NCI-H2107 (cell line): ENCODE measurements around the gene DDX51.
A peak's percentile ranks its signal among the peaks of the same experiment; 100 is the strongest.
"Not testable (repeated sequence)": the region's sequence is repeated elsewhere in the genome, so short reads cannot be mapped to it uniquely, and the experiment has no call there.

Experiments used
- DNase-seq: peaks from one replicate; lab custom pipeline; 2025; lab: John Stamatoyannopoulos, UW

DDX51 gene

DNA sequence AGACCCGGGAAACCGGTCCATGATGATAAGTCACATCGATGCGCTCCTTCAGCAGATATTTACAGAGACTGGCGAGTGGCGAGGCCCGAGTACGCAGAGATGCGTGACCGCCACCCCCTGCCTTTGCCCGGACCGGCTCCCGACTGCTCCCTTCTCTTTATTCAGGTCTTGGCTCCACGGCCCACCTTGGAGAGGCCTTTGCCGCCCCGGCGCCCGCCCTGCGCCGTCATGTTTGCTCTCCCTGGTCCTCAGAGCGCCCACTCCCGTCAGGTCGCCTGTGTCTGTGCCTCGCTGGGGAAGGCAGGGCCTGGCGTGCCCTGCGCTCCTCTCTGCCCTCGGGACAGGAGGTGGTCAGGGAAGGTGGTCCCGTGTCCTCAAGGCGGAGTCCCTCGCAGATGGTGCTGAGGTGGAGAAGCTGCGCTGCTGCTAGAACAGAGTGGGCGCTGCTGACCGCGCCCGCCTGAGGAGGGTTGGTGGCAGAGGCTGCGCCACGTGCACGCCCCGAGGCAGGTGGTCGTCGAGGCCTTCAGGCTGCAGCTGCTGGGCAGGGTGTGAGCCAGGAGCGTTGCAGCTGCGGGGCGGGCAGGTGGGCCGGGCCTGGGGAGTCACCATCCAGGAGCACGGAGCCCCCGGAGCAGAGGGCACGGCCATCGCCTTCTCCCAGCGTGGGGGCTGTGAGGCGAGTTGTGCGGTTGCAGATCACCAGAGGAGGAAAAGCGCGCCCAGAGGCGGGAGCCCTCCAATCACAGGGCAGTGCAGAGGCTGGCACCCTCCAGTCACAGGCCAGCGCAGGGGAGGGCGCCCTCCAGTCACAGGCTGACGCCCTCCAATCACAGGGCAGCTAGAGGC lies 27.2 kb downstream of the DDX51 start:
- DNase-seq, result no peak

DNA sequence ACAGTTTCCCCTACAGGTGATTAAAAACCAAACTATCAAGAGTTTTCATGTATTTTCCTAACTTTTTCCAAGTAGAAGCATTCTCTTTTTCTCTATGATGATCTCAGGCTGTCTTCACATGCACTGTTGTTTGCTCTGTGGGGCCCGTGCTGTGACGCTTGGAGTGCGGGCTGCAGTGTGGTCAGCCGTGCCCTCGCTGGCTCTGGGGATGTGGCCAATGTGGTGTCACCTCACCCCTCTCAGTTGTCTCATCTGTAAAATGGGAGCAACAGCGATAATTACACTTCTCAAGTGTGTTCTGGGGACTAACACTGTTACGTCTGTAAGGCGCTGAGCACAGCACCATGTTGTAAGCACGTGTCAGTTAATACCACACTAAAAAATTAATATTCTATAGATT lies 28.6 kb downstream of the DDX51 start:
- DNase-seq, result no peak

GRCh38 chr12:132114667-132115066 lies 29.5 kb downstream of the DDX51 start:
- no peak for DNase-seq

DNA sequence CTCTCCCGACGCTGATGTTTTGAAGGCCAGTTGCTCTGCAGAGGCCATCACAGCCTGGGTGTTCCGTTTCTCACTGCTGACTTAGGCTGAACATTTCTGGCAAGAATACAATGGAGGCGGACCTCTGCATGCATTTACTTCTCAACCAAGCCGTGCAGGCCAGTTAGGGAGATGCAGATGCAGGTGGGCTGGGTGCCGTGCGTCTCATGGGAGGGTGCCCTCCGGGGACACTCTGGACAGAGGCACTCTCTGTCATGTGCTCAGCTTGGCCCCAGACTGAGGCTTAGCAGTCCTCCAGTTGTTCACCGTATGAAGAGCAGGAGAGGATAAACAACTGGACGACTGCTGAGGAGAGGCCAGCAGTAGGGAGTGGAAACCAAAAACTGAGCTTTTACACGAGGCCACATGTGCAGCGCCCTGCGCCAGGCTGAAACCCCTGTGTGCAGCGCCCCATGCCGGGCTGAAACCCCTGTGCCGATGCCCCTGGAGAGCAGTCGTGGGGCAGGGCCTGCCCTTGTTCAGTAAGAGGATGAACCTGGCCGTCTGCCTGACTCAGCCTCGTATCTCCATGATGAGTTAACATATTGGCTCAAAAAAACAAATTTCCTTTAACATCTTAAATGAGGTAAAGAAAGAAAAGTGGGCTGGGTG lies 32.3 kb downstream of the DDX51 start:
- no peak for DNase-seq

DNA sequence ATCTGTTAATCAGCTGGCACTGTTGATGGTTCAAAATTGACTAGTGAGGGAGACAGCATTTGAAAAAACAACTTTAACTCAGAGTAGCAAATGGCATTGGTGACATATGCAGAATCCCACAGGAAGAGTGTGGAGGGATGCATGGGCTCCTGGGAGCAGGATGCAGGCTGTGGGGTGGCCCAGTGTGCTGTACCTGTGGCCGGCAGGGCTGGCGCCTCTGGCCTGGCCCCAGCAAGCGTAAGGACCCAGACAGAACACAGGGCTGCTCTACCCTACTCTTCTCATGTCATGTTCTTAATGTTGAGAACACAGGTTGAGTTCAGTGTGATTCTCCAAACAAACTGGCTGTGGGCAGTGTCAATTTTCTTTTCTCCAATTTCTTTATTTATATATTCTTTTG lies 33.4 kb downstream of the DDX51 start:
- DNase-seq, result no peak

DNA sequence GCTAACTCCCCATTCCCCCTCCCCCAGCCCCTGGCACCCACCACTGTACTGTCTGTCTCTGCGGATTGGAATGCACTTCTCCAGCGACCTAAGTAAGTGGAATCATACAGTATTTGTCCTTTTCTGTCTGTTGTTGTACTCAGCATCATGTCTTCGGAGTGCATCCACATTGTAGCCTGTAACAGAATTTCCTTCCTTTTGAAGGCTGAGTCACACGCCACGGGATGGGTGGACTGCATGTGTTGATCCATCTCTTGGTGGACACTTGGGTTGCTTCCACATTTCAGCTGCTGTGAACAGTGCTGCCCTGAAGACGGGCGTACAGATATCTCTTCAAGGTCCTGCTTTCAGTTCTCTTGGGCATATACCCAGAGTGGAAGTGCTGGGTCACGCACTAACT lies 34.4 kb downstream of the DDX51 start:
- no peak for DNase-seq

- peak; percentile 33 for DNase-seq
Observed at GRCh38 chr12:132108211-132108832, 35.8 kb downstream of the DDX51 start.

GRCh38 chr12:132106921-132107320 lies 37.2 kb downstream of the DDX51 start:
- DNase-seq, result no peak

DNA sequence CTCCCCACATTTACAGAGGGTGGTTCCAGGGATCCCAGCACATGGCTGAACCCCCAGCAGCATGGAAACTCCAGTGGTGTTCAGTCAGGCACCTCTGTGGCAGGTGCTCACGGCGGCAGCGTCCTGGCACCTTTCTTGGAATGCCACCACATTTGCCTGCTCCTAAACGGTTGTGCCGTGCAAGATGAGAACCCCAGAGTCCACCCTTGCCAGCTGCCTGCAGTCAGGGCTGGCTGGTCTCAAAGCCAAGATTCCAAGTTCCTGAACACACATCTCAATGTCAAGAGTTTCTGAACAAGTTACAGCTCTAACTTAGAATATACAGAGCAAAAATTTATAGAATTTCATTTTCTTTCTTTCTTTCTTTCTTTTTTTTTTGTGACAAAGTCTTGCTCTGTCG lies 38.7 kb downstream of the DDX51 start:
- DNase-seq, result no peak

GRCh38 chr12:132103542-132104308 lies 40.4 kb downstream of the DDX51 start:
- DNase-seq, result no peak

DNA sequence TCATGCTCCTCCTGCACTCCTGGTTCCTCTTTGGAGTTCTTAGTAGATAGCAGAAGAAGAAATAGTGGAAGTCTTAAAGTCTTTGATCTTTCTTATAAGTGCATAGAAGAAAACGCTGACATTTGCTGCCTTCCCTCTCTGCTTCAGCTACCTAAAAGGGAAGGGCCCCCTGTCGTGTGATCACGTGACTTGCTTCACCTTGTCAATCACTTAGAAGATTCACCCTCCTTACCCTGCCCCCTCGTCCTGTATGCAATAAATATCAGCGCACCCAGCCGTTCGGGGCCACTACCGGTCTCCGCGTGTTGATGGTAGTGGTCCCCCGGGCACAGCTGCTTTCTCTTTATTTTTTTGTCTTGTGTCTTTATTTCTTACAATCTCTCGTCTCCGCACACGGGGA lies 41.0 kb downstream of the DDX51 start:
- DNase-seq, result not testable (repeated sequence)

DNA sequence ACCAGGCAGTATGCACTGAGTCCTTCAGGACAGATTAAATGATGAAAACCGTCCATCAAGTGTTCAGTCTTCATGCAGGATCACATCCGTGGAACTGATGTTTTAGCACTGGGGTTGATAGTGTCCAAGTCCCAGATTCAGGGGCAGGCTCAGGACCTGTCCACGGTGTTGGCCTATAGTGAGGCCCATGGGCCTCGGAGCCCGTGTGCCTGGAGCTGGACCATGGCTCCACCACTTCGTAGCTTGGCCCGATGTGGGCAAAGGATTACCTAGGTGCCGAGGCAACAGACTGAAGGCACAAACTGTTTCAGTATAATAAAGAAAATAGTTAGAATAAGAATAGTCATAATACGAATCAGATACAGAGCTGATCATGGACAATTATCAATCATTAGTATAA lies 41.8 kb downstream of the DDX51 start:
- no peak for DNase-seq

GRCh38 chr12:132100306-132101065 lies 43.6 kb downstream of the DDX51 start:
- no peak for DNase-seq

DNA sequence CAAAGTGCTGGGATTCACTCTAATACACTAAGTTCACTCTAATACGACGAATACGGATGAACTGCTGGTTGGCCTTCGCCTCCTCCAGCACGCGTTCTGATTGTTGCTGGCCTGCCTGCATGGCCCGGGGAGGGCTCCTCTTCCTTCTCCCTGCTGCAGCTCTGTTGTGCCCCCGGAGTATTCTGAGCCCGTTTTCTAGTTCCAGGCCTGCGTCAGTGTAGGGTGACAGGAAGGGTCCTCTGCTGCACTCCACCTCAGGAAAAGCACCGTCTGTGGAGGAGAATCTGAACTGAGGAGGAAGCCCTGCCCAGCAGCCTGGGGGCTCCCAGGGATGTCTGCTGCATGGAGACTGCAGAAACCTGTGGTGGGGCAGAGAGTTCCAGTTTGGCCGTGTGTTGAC lies 44.4 kb downstream of the DDX51 start:
- DNase-seq, result no peak

GRCh38 chr12:132095520-132096409 lies 48.4 kb downstream of the DDX51 start:
- DNase-seq, result no peak

- DNase-seq, result no peak
Observed at GRCh38 chr12:132094269-132094891, 49.7 kb downstream of the DDX51 start.

GRCh38 chr12:132089407-132089910 lies 54.7 kb downstream of the DDX51 start:
- no peak for DNase-seq
